Endothelial cell of umbilical vein (primary cell): ENCODE data around the gene CAMTA1. TPM values are rescaled to one million over a fixed set of nuclear protein-coding genes. Genes with fewer than 3 reads are reported as not detected.

ENCODE experiments used
- BruUV-seq: library from RNA; stranded (reverse); fragments of 400-500 nt; replicated peaks from 2 replicates; lab custom pipeline; 2021; lab: Mats Ljungman, UMichigan
- CTCF ChIA-PET: fragments of 300-600, 350-600 bp; sonication (Branson Sonifier 250); formaldehyde crosslinking; loops from one replicate; lab custom pipeline; 2021; ENCODE audit warnings: antibody characterized with exemption, inconsistent platforms; lab: Charles Lee
- POLR2A ChIA-PET: fragments of 300-600, 350-600 bp; sonication (Branson Sonifier 250); formaldehyde crosslinking; loops from one replicate; lab custom pipeline; 2021; ENCODE audit warnings: antibody characterized with exemption, inconsistent platforms; lab: Charles Lee
- DNase-seq: peaks from one replicate; pipeline ENCODE4 v3.0.0-alpha.2; 2011; ENCODE audit warnings: low read depth, low spot score
- FAIRE-seq: peaks from 2 replicates; lab custom pipeline; 2011; peaks lifted over from hg19 to GRCh38; lab: Jason Lieb, UNC
- H2AFZ ChIP-seq: 2 replicates; pipeline ENCODE4 v1.6.0; 2012; ENCODE audit warnings: low read depth, low read length, control low read depth, inconsistent platforms
- H3K27ac ChIP-seq: 2 replicates; pipeline ENCODE4 v1.5.1; 2011; ENCODE audit warnings: low read depth, mild to moderate bottlenecking, control low read depth, low read length, moderate library complexity; ENCODE audit not compliant: insufficient read depth
- H3K27me3 ChIP-seq, 2 experiments: 2 replicates each; pipeline versions ENCODE4 v1.6.0 to v1.6.1; 2011; ENCODE audit warnings: low read length in 2 of 2, mixed read lengths in 1 of 2; ENCODE audit not compliant: control insufficient read depth in 2 of 2, insufficient read depth in 2 of 2
- H3K36me3 ChIP-seq, 2 experiments: 2 replicates in 1 of 2; 3 replicates in 1 of 2; pipeline ENCODE4 v1.5.1; 2011; ENCODE audit warnings: low read length in 2 of 2, mild to moderate bottlenecking in 1 of 2, moderate library complexity in 1 of 2; ENCODE audit not compliant: control insufficient read depth in 2 of 2, insufficient read depth in 2 of 2; ENCODE audit errors: extremely low read depth in 1 of 2
- H3K4me1 ChIP-seq: 3 replicates; pipeline ENCODE4 v1.5.1; 2011; ENCODE audit warnings: mild to moderate bottlenecking, low read length; ENCODE audit not compliant: control insufficient read depth, insufficient read depth; ENCODE audit errors: extremely low read depth
- H3K4me2 ChIP-seq: 2 replicates; pipeline ENCODE4 v1.6.1; 2011; ENCODE audit warnings: low read length, control low read depth, mixed read lengths; ENCODE audit not compliant: insufficient read depth
- H3K4me3 ChIP-seq, 3 experiments: fragments of 200-600 bp in 1 of 3; sonication (generic), shearing (Covaris generic) in 1 of 3; replicated peaks in 1 of 3; 2 replicates each; pipeline ENCODE4 v1.5.1; 2011 to 2016; ENCODE audit warnings: control low read depth in 3 of 3, low read length in 3 of 3, mild to moderate bottlenecking in 2 of 3, inconsistent platforms in 1 of 3, low read depth in 1 of 3, moderate library complexity in 1 of 3; ENCODE audit not compliant: insufficient read depth in 1 of 3
- H3K79me2 ChIP-seq: 2 replicates; pipeline ENCODE4 v1.6.0; 2012; ENCODE audit warnings: low read length, inconsistent platforms; ENCODE audit not compliant: control insufficient read depth, insufficient read depth
- H3K9ac ChIP-seq: replicated peaks from 2 replicates; pipeline ENCODE3; 2011; ENCODE audit warnings: low read length, control low read depth; ENCODE audit not compliant: insufficient read depth; ENCODE audit errors: extremely low read depth
- H3K9me1 ChIP-seq: replicated peaks from 3 replicates; pipeline ENCODE4 v1.6.0; 2011; ENCODE audit warnings: mild to moderate bottlenecking, low read length; ENCODE audit not compliant: control insufficient read depth, insufficient read depth; ENCODE audit errors: extremely low read depth
- H3K9me3 ChIP-seq: replicated peaks from 2 replicates; pipeline ENCODE4 v1.5.1; 2012; ENCODE audit warnings: low read length, inconsistent platforms; ENCODE audit not compliant: control insufficient read depth, insufficient read depth
- H4K20me1 ChIP-seq: replicated peaks from 2 replicates; pipeline ENCODE3; 2011; ENCODE audit warnings: mild to moderate bottlenecking, low read length; ENCODE audit not compliant: control insufficient read depth, insufficient read depth; ENCODE audit errors: extremely low read depth
- CTCF ChIP-seq, 2 donors: IDR thresholded peaks; 1 replicate in 1 of 2; 2 replicates in 1 of 2; pipeline ENCODE4 v1.5.1; 2011; ENCODE audit warnings: low read length in 2 of 2, mild to moderate bottlenecking in 2 of 2, moderate library complexity in 2 of 2, control low read depth in 1 of 2, inconsistent platforms in 1 of 2, low read depth in 1 of 2; ENCODE audit not compliant: insufficient read depth in 1 of 2; ENCODE audit errors: extremely low read depth in 1 of 2
- EZH2 ChIP-seq: IDR thresholded peaks from 2 replicates; pipeline ENCODE4 v1.6.1; 2012; ENCODE audit warnings: borderline replicate concordance, low read depth, mild to moderate bottlenecking, moderate library complexity, low read length, inconsistent platforms; ENCODE audit not compliant: severe bottlenecking
- FOS ChIP-seq: IDR thresholded peaks from 2 replicates; pipeline ENCODE4 v1.6.1; 2011; ENCODE audit warnings: mild to moderate bottlenecking, low read length, moderate library complexity, borderline replicate concordance; ENCODE audit not compliant: insufficient read depth
- GATA2 ChIP-seq: IDR thresholded peaks from 2 replicates; pipeline ENCODE4 v1.7.0; 2011; ENCODE audit warnings: low read depth, mild to moderate bottlenecking, moderate library complexity, mixed read lengths, low read length; ENCODE audit not compliant: insufficient read length, insufficient read depth
- JUN ChIP-seq: IDR thresholded peaks from 2 replicates; pipeline ENCODE4 v1.6.1; 2011; ENCODE audit warnings: borderline replicate concordance, low read depth; ENCODE audit not compliant: insufficient read length, insufficient read depth
- MAX ChIP-seq: IDR thresholded peaks from 2 replicates; pipeline ENCODE4 v1.6.1; 2011; ENCODE audit not compliant: insufficient read depth, insufficient read length
- MYC ChIP-seq: IDR thresholded peaks from one replicate; pipeline ENCODE4 v1.6.1; 2011; ENCODE audit warnings: mild to moderate bottlenecking, low read depth, low read length
- POLR2A ChIP-seq: IDR thresholded peaks from 2 replicates; pipeline ENCODE4 v1.6.1; 2012; ENCODE audit warnings: low read depth, mild to moderate bottlenecking, control low read depth, low read length
- POLR2AphosphoS5 ChIP-seq: IDR thresholded peaks from 2 replicates; pipeline ENCODE4 v1.6.1; 2012; ENCODE audit warnings: low read depth, mild to moderate bottlenecking, control low read depth, low read length, moderate library complexity; ENCODE audit not compliant: insufficient read depth
- dilution Hi-C: fragments of 300-500 bp; cut with MboI; formaldehyde crosslinking; loops from one replicate; pipeline ENCODE4 v1.15.0; 2019; ENCODE audit warnings: low sequenced_read_pairs; ENCODE audit not compliant: extremely low pct_ligation_motif_present
- intact Hi-C: fragments of 100-400 bp; cut with micrococcal nuclease; formaldehyde crosslinking; loops from one replicate; pipeline ENCODE4 v1.10.0; 2022
- polyA plus RNA-seq, 4 experiments: library from polyadenylated mRNA; depleted of rRNA in 3 of 4; stranded (reverse) in 3 of 4; unstranded in 1 of 4; fragments of >200 nt; gene quantifications; 2 replicates each; pipeline versions ENCODE4 v1.2.1 to v1.2.3, GENCODE V29; 2011 to 2012; ENCODE audit warnings: missing spikeins in 1 of 4
- total RNA-seq: library from RNA; stranded (reverse); gene quantifications from 2 replicates; pipeline ENCODE4 v1.2.3, GENCODE V29; 2021

CAMTA1 gene
- total and polyA plus RNA-seq, 2 donors (not counting 3 experiments of a cell fraction or from before 2014, with no cell fraction given): 50.8 to 92.7 TPM

- Histone ChIP-seq H3K4me3 (no peak overlapping the region), H3K9ac (no peak overlapping the region), H3K27me3 (no peaks in the 10 kb centered on the region), H3K27ac (no peak overlapping the region), H3K4me2 (no peak overlapping the region), H3K36me3 (no peaks in the 10 kb centered on the region), H3K9me3 (no peaks in the 10 kb centered on the region), H2AFZ (no peak overlapping the region), H3K4me1 (no peaks in the 10 kb centered on the region), H3K9me1 (no peaks in the 10 kb centered on the region), H3K79me2 (no peaks in the 10 kb centered on the region), H4K20me1 (no peaks in the 10 kb centered on the region)
- intact Hi-C loops (loop anchor here (10.0 kb wide), 1 partner anchor 75 kb away; no protein-coding TSS in a partner anchor), dilution Hi-C loops (no loop called here)
- no TSS peak for BruUV-seq
- ChIA-PET CTCF (interaction anchor here (0.8 kb wide), 1 partner anchor 67 kb away, joined by 3 read pairs; no protein-coding TSS in a partner anchor), POLR2A (no interaction called here)
- no peak for TF ChIP-seq POLR2A
- TF ChIP-seq MAX: no peak
- TF ChIP-seq EZH2: no peak
- DNase-seq: no peak
- no peak for FAIRE-seq
Measured at GRCh38 chr1:7109901-7110300, 324.6 kb downstream of the CAMTA1 start.

- H3K4me2 ChIP-seq: no peak overlapping the region
- TF ChIP-seq JUN (no peak), EZH2 (no peak), POLR2AphosphoS5 (no peak), GATA2 (no peak), MAX (no peak), POLR2A (no peak), FOS (no peak), CTCF (IDR thresholded peaks at IDR 0.05; ENCODE audit: extremely low read depth in 1 of 2, insufficient read depth in 1 of 2, low read depth in 1 of 2, low read length in 2 of 2) (no peak), MYC (no peak)
- FAIRE-seq (no peak), DNase-seq (no peak)
- H4K20me1 ChIP-seq: no peaks in the 10 kb centered on the region
- H3K27me3 ChIP-seq: no peaks in the 10 kb centered on the region
- no peaks in the 10 kb centered on the region for H3K36me3 ChIP-seq
- no peak overlapping the region for H3K27ac ChIP-seq
- H2AFZ ChIP-seq: no peak overlapping the region
- H3K9me3 ChIP-seq: no peaks in the 10 kb centered on the region
- BruUV-seq: no TSS peak
- ChIA-PET CTCF (interaction anchor here (0.8 kb wide), 1 partner anchor 68 kb away, joined by 3 read pairs; no protein-coding TSS in a partner anchor), POLR2A (no interaction called here)
- H3K4me1 ChIP-seq: no peaks in the 10 kb centered on the region
- no peaks in the 10 kb centered on the region for H3K79me2 ChIP-seq
- intact Hi-C loops (loop anchor here (10.0 kb wide), 1 partner anchor 76 kb away; no protein-coding TSS in a partner anchor), dilution Hi-C loops (no loop called here)
- no peak overlapping the region for H3K9ac ChIP-seq
- H3K4me3 ChIP-seq: no peak overlapping the region
- H3K9me1 ChIP-seq: no peaks in the 10 kb centered on the region
Measured at GRCh38 chr1:7110321-7110720, 325.1 kb downstream of the CAMTA1 start.
